Mucosa of rectum (tissue), 2 donors: ENCODE results near the gene NTF4.

Experiments
- H3K27ac ChIP-seq, 2 donors: one replicate each; pipeline ENCODE4 v1.7.0; 2013; ENCODE audit warnings: inconsistent platforms in 2 of 2, low read depth in 2 of 2, low read length in 2 of 2
- H3K27me3 ChIP-seq, 2 donors: one replicate each; pipeline ENCODE4 v1.7.0; 2013; ENCODE audit warnings: low read length in 2 of 2; ENCODE audit not compliant: control insufficient read depth in 2 of 2, insufficient read depth in 2 of 2
- H3K36me3 ChIP-seq, 2 donors: one replicate each; pipeline ENCODE4 v1.7.0; 2013; ENCODE audit warnings: low read length in 2 of 2; ENCODE audit not compliant: control insufficient read depth in 2 of 2, insufficient read depth in 2 of 2
- H3K4me1 ChIP-seq, 2 donors: one replicate each; pipeline ENCODE4 v1.7.0; 2013; ENCODE audit warnings: low read length in 2 of 2, mild to moderate bottlenecking in 1 of 2; ENCODE audit not compliant: control insufficient read depth in 2 of 2, insufficient read depth in 2 of 2
- H3K4me3 ChIP-seq, 2 donors: one replicate each; pipeline ENCODE4 v1.7.0; 2013; ENCODE audit warnings: low read length in 2 of 2
- H3K9ac ChIP-seq, 2 donors: one replicate each; pipeline ENCODE4 v1.7.0; 2013; ENCODE audit warnings: low read length in 2 of 2, low read depth in 1 of 2, mild to moderate bottlenecking in 1 of 2
- H3K9me3 ChIP-seq, 2 donors: one replicate each; pipeline ENCODE4 v1.7.0; 2013; ENCODE audit warnings: low read length in 2 of 2; ENCODE audit not compliant: control insufficient read depth in 2 of 2
- donor health status: healthy.
- donor health status: Normal muscosa, but diverticular disease.

NTF4 gene

GRCh38 chr19:49070416-49070815, 5.8 kb upstream of the NTF4 start:
- Histone ChIP-seq H3K9ac (no peak overlapping the region), H3K27me3 (peaks cover 37 to 39% of the 10 kb centered on the region in 2 donors), H3K4me1 (no peaks in the 10 kb centered on the region), H3K27ac (no peak overlapping the region), H3K4me3 (no peak overlapping the region), H3K9me3 (no peaks in the 10 kb centered on the region), H3K36me3 (no peaks in the 10 kb centered on the region)

GRCh38 chr19:49069026-49069425, 4.4 kb upstream of the NTF4 start:
- Histone ChIP-seq H3K27me3 (peaks cover 41 to 46% of the 10 kb centered on the region in 2 donors), H3K4me1 (no peaks in the 10 kb centered on the region)

GRCh38 chr19:49067554-49067953, 2.9 kb upstream of the NTF4 start:
- H3K27ac ChIP-seq = no peak overlapping the region
- H3K9ac ChIP-seq = no peak overlapping the region
- no peaks in the 10 kb centered on the region for H3K4me1 ChIP-seq
- H3K4me3 ChIP-seq = no peak overlapping the region
- peaks cover 31 to 38% of the 10 kb centered on the region in 2 donors for H3K27me3 ChIP-seq
- H3K9me3 ChIP-seq = no peaks in the 10 kb centered on the region
- H3K36me3 ChIP-seq = no peaks in the 10 kb centered on the region

More at GRCh38 chr19:49069026-49069425, 4.4 kb upstream of the NTF4 start:
- Histone ChIP-seq H3K27ac (no peak overlapping the region), H3K9ac (no peak overlapping the region), H3K4me3 (no peak overlapping the region), H3K9me3 (no peaks in the 10 kb centered on the region), H3K36me3 (no peaks in the 10 kb centered on the region)

GRCh38 chr19:49065905-49066512, 1.4 kb upstream of the NTF4 start:
- no peaks in the 10 kb centered on the region for H3K36me3 ChIP-seq
- H3K27ac ChIP-seq = no peak overlapping the region
- no peaks in the 10 kb centered on the region for H3K4me1 ChIP-seq
- H3K4me3 ChIP-seq = no peak overlapping the region
- peaks cover 33 to 35% of the 10 kb centered on the region in 2 donors for H3K27me3 ChIP-seq
- no peaks in the 10 kb centered on the region for H3K9me3 ChIP-seq
- no peak overlapping the region for H3K9ac ChIP-seq

GRCh38 chr19:49064029-49064629, 489 bp downstream of the NTF4 start:
- no peak overlapping the region for H3K9ac ChIP-seq
- peaks cover 26 to 45% of the 10 kb centered on the region in 2 donors for H3K27me3 ChIP-seq
- no peaks in the 10 kb centered on the region for H3K9me3 ChIP-seq
- no peaks in the 10 kb centered on the region for H3K36me3 ChIP-seq
- H3K4me3 ChIP-seq = no peak overlapping the region
- H3K4me1 ChIP-seq = no peaks in the 10 kb centered on the region
- H3K27ac ChIP-seq = no peak overlapping the region

GRCh38 chr19:49061445-49061844, 3.2 kb downstream of the NTF4 start:
- Histone ChIP-seq H3K4me3 (no peak overlapping the region), H3K27ac (no peak overlapping the region), H3K27me3 (peaks cover 30 to 41% of the 10 kb centered on the region in 2 donors), H3K9ac (no peak overlapping the region), H3K9me3 (no peaks in the 10 kb centered on the region), H3K36me3 (no peaks in the 10 kb centered on the region), H3K4me1 (peaks cover 5 to 14% of the 10 kb centered on the region in 2 donors)

- Histone ChIP-seq H3K36me3 (no peaks in the 10 kb centered on the region), H3K27ac (no peak overlapping the region), H3K4me1 (peaks cover 10 to 19% of the 10 kb centered on the region in 2 donors), H3K27me3 (peaks cover 27 to 40% of the 10 kb centered on the region in 2 donors), H3K9ac (no peak overlapping the region), H3K9me3 (no peaks in the 10 kb centered on the region), H3K4me3 (no peak overlapping the region)
Observed at GRCh38 chr19:49061000-49061399, 3.6 kb downstream of the NTF4 start.

- Histone ChIP-seq H3K4me1 (peaks cover 11 to 20% of the 10 kb centered on the region in 2 donors), H3K9me3 (no peaks in the 10 kb centered on the region), H3K27me3 (peaks cover 18 to 27% of the 10 kb centered on the region in 2 donors)
Observed at GRCh38 chr19:49059053-49059452, 5.6 kb downstream of the NTF4 start.

GRCh38 chr19:49058562-49058961, 6.1 kb downstream of the NTF4 start:
- Histone ChIP-seq H3K36me3 (no peaks in the 10 kb centered on the region), H3K9me3 (no peaks in the 10 kb centered on the region), H3K27me3 (peaks cover 18 to 24% of the 10 kb centered on the region in 2 donors), H3K27ac (no peak overlapping the region), H3K4me1 (peaks cover 11 to 20% of the 10 kb centered on the region in 2 donors), H3K9ac (no peak overlapping the region), H3K4me3 (no peak overlapping the region)

More at GRCh38 chr19:49059053-49059452, 5.6 kb downstream of the NTF4 start:
- H3K27ac ChIP-seq = no peak overlapping the region
- H3K4me3 ChIP-seq = no peak overlapping the region
- H3K36me3 ChIP-seq = no peaks in the 10 kb centered on the region
- H3K9ac ChIP-seq = no peak overlapping the region

- H3K27me3 ChIP-seq = peaks cover 18 to 24% of the 10 kb centered on the region in 2 donors
- no peak within 1 kb of the TSS for H3K27ac ChIP-seq
- H3K4me1 ChIP-seq = peaks cover 11 to 20% of the 10 kb centered on the region in 2 donors
- no peaks in the 10 kb centered on the region for H3K9me3 ChIP-seq
- H3K36me3 ChIP-seq = no peaks in the 10 kb centered on the region
- peak within 1 kb of the TSS; percentile 59 to 65 for H3K4me3 ChIP-seq
- H3K9ac ChIP-seq = peak within 1 kb of the TSS in 1 of 2 donors; percentile 19
Observed at GRCh38 chr19:49057636-49058234, 6.9 kb downstream of the NTF4 start, which contains the start of gene CGB7. Gene CGB7, minus strand, starts transcription at chr19:49057749. Its CDS starts 2,374 bp downstream, at chr19:49055375.
